HepG2 (cell line): ENCODE results near the gene ZNF177. TPM values are rescaled to one million over a fixed set of nuclear protein-coding genes. Genes with fewer than 3 reads are reported as not detected.

Source experiments
- ATRX ChIP-seq: sonication (generic); formaldehyde crosslinking; IDR thresholded peaks from 2 replicates; pipeline ENCODE4 v1.4.0; 2020; ENCODE audit warnings: missing genetic modification reagents, borderline replicate concordance
- CHD2 ChIP-seq: IDR thresholded peaks from 2 replicates; pipeline ENCODE4 v1.6.1; 2011; ENCODE audit warnings: low read depth, low read length, improper control_type of control experiment
- FOSL2 ChIP-seq: sonication (generic); formaldehyde crosslinking; IDR thresholded peaks from 2 replicates; pipeline ENCODE4 v1.4.0; 2020; ENCODE audit warnings: missing genetic modification reagents
- FOXK1 ChIP-seq: sonication (generic); formaldehyde crosslinking; IDR thresholded peaks from 2 replicates; pipeline ENCODE4 v1.4.0; 2020; ENCODE audit warnings: low read depth, missing genetic modification reagents, borderline replicate concordance
- KAT8 ChIP-seq: IDR thresholded peaks from 2 replicates; pipeline ENCODE4 v1.6.1; 2016; ENCODE audit warnings: missing genetic modification reagents, missing compliant biosample characterization
- PAX8 ChIP-seq: sonication (generic); formaldehyde crosslinking; IDR thresholded peaks from 2 replicates; pipeline ENCODE4 v1.8.0; 2022; ENCODE audit warnings: mild to moderate bottlenecking, missing genetic modification reagents, borderline replicate concordance
- PHF21A ChIP-seq: sonication (generic); formaldehyde crosslinking; IDR thresholded peaks from 2 replicates; pipeline ENCODE4 v1.5.0; 2020; ENCODE audit warnings: mild to moderate bottlenecking, missing genetic modification reagents
- RELA ChIP-seq: sonication (generic); formaldehyde crosslinking; IDR thresholded peaks from 2 replicates; pipeline ENCODE4 v1.4.0; 2020; ENCODE audit warnings: missing genetic modification reagents
- STAT5B ChIP-seq: sonication (generic); formaldehyde crosslinking; IDR thresholded peaks from 2 replicates; pipeline ENCODE4 v1.4.0; 2020; ENCODE audit warnings: missing genetic modification reagents
- YY1 ChIP-seq: IDR thresholded peaks from 2 replicates; pipeline ENCODE4 v1.6.1; 2011; ENCODE audit warnings: low read length, low read depth, moderate library complexity, mild to moderate bottlenecking; ENCODE audit not compliant: insufficient read depth, insufficient replicate concordance
- ZBTB38 ChIP-seq: sonication (generic); formaldehyde crosslinking; IDR thresholded peaks from 2 replicates; pipeline ENCODE4 v1.5.1; 2020; ENCODE audit warnings: mild to moderate bottlenecking, missing genetic modification reagents
- ZFP82 ChIP-seq: sonication (generic); formaldehyde crosslinking; IDR thresholded peaks from 2 replicates; pipeline ENCODE4 v1.5.1; 2020; ENCODE audit warnings: mild to moderate bottlenecking, missing genetic modification reagents, borderline replicate concordance
- ZNF101 ChIP-seq: sonication (generic); formaldehyde crosslinking; IDR thresholded peaks from 2 replicates; pipeline ENCODE4 v1.4.0; 2020; ENCODE audit warnings: mild to moderate bottlenecking, low read depth, missing genetic modification reagents, borderline replicate concordance
- ZNF350 ChIP-seq: sonication (generic); formaldehyde crosslinking; IDR thresholded peaks from 2 replicates; pipeline ENCODE4 v1.4.0; 2020; ENCODE audit warnings: mild to moderate bottlenecking, low read depth, missing genetic modification reagents, borderline replicate concordance
- ZNF549 ChIP-seq: sonication (generic); formaldehyde crosslinking; IDR thresholded peaks from 2 replicates; pipeline ENCODE4 v1.5.0; 2020; ENCODE audit warnings: missing genetic modification reagents
- ZNF563 ChIP-seq: sonication (generic); formaldehyde crosslinking; IDR thresholded peaks from 2 replicates; pipeline ENCODE4 v1.8.0; 2022; ENCODE audit warnings: mild to moderate bottlenecking, moderate library complexity, missing genetic modification reagents
- polyA plus RNA-seq, 8 experiments: library from polyadenylated mRNA; depleted of rRNA in 3 of 8; stranded (reverse) in 7 of 8; unstranded in 1 of 8; fragments of >200 nt; fragmentation: Illumina TruSeq in 4 of 8; extraction: Trizol in 4 of 8; gene quantifications; 2 replicates each; pipeline versions ENCODE4 v1.2.1 to v1.2.3, GENCODE V29; 2011 to 2016; ENCODE audit warnings: low read depth in 4 of 8, missing spikeins in 1 of 8, mixed read lengths in 1 of 8; ENCODE audit not compliant: insufficient read depth in 1 of 8
- total RNA-seq, 5 experiments: library from RNA; depleted of rRNA; stranded (reverse); fragments of >200 nt; fragmentation: Illumina TruSeq; extraction: Trizol; gene quantifications; 2 replicates each; pipeline ENCODE4 v1.2.3, GENCODE V29; 2016; ENCODE audit warnings: low read depth in 1 of 5
- TF ChIP-seq, protein P1 (sequence below): sonication (generic); IDR thresholded peaks from 2 replicates; pipeline ENCODE4 v1.6.1; 2016; ENCODE audit warnings: low read depth, borderline replicate concordance
- TF ChIP-seq, protein P2 (sequence below): sonication (generic); formaldehyde crosslinking; IDR thresholded peaks from 2 replicates; pipeline ENCODE4 v1.5.0; 2020; ENCODE audit warnings: missing genetic modification reagents
- TF ChIP-seq, protein P3 (sequence below): sonication (generic); formaldehyde crosslinking; IDR thresholded peaks from 2 replicates; pipeline ENCODE4 v1.4.0; 2020; ENCODE audit warnings: missing genetic modification reagents
- TF ChIP-seq, protein P4 (sequence below): sonication (generic); formaldehyde crosslinking; IDR thresholded peaks from 2 replicates; pipeline ENCODE4 v1.4.0; 2020; ENCODE audit warnings: mild to moderate bottlenecking, missing genetic modification reagents
- TF ChIP-seq, protein P5 (sequence below): sonication (generic); formaldehyde crosslinking; IDR thresholded peaks from 2 replicates; pipeline ENCODE4 v1.4.0; 2020; ENCODE audit warnings: missing genetic modification reagents, low read depth, mild to moderate bottlenecking, borderline replicate concordance
- TF ChIP-seq, protein P6 (sequence below): sonication (generic); formaldehyde crosslinking; IDR thresholded peaks from 2 replicates; pipeline ENCODE4 v1.4.0; 2020; ENCODE audit warnings: missing genetic modification reagents

Gene ZNF177
- total and polyA plus RNA-seq, 2 of the 13 experiments (the other 11 are each of a cell fraction or from before 2014, with no cell fraction given) = 0.62 to 0.71 TPM

DNA sequence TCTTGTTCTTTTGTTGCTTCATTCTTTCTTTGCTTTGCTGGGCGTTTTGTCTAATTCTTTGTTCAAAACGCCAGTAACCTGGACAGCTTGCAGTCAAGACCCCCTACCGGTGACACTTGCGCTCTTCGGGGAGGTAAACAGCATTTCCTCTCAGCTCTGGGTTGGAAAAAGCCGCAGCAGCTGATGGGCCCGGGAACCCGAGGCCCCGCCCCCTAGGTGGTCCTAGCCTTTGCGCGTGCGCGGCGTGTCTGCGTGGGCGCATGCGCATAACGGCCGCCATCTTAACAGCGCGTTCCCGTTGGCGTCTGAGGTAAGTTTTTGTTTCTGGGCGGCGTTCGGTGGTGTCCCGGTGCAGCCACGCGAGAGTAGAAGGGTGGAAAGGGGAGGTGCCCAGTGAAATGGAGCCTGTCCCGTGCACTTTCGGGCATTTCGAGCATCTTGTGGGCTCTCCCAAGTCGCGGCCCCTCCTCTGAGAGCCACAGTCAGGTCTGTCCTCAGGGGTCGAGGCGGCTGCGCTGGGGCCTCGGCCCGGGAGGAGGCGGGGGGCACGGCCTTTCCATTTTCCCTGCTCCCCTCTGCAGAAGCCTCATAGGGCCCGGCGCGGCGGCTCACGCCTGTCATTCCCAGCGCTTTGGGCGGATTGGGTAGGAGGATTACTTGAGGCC, 38.8 kb upstream of the ZNF177 start, which contains the start of gene ZNF559 (continued):
- TF ChIP-seq, protein P1, sequence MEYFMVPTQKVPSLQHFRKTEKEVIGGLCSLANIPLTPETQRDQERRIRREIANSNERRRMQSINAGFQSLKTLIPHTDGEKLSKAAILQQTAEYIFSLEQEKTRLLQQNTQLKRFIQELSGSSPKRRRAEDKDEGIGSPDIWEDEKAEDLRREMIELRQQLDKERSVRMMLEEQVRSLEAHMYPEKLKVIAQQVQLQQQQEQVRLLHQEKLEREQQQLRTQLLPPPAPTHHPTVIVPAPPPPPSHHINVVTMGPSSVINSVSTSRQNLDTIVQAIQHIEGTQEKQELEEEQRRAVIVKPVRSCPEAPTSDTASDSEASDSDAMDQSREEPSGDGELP = peak; percentile 77; the same call in 1 of the 2 replicates
- TF ChIP-seq KAT8 (CRISPR knock-in tag) (0 out of 2 replicates have a peak, but pooled peaks have one; percentile 47), ZNF549 (CRISPR knock-in tag) (no peak), YY1 (peak; percentile 86), ATRX (no peak), STAT5B (no peak), PAX8 (CRISPR knock-in tag) (no peak), FOXK1 (peak; percentile 12; the same call in 1 of the 2 replicates), ZNF563 (CRISPR knock-in tag) (0 out of 2 replicates have a peak, but pooled peaks have one; percentile 46), ZNF101 (CRISPR knock-in tag) (no peak), PHF21A (CRISPR knock-in tag) (peak; percentile 50; the same call in 1 of the 2 replicates), CHD2 (peak; percentile 92), ZFP82 (no peak), RELA (CRISPR knock-in tag) (no peak), FOSL2 (CRISPR knock-in tag) (no peak), ZBTB38 (CRISPR knock-in tag) (0 out of 2 replicates have a peak, but pooled peaks have one; percentile 26), ZNF350 (CRISPR knock-in tag) (peak; percentile 58; the same call in 1 of the 2 replicates)
- TF ChIP-seq, protein P2, sequence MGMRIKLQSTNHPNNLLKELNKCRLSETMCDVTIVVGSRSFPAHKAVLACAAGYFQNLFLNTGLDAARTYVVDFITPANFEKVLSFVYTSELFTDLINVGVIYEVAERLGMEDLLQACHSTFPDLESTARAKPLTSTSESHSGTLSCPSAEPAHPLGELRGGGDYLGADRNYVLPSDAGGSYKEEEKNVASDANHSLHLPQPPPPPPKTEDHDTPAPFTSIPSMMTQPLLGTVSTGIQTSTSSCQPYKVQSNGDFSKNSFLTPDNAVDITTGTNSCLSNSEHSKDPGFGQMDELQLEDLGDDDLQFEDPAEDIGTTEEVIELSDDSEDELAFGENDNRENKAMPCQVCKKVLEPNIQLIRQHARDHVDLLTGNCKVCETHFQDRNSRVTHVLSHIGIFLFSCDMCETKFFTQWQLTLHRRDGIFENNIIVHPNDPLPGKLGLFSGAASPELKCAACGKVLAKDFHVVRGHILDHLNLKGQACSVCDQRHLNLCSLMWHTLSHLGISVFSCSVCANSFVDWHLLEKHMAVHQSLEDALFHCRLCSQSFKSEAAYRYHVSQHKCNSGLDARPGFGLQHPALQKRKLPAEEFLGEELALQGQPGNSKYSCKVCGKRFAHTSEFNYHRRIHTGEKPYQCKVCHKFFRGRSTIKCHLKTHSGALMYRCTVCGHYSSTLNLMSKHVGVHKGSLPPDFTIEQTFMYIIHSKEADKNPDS = no peak
- TF ChIP-seq, protein P3, sequence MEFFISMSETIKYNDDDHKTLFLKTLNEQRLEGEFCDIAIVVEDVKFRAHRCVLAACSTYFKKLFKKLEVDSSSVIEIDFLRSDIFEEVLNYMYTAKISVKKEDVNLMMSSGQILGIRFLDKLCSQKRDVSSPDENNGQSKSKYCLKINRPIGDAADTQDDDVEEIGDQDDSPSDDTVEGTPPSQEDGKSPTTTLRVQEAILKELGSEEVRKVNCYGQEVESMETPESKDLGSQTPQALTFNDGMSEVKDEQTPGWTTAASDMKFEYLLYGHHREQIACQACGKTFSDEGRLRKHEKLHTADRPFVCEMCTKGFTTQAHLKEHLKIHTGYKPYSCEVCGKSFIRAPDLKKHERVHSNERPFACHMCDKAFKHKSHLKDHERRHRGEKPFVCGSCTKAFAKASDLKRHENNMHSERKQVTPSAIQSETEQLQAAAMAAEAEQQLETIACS (CRISPR knock-in tag) = peak; percentile 24; the same call in 1 of the 2 replicates
- TF ChIP-seq, protein P4, sequence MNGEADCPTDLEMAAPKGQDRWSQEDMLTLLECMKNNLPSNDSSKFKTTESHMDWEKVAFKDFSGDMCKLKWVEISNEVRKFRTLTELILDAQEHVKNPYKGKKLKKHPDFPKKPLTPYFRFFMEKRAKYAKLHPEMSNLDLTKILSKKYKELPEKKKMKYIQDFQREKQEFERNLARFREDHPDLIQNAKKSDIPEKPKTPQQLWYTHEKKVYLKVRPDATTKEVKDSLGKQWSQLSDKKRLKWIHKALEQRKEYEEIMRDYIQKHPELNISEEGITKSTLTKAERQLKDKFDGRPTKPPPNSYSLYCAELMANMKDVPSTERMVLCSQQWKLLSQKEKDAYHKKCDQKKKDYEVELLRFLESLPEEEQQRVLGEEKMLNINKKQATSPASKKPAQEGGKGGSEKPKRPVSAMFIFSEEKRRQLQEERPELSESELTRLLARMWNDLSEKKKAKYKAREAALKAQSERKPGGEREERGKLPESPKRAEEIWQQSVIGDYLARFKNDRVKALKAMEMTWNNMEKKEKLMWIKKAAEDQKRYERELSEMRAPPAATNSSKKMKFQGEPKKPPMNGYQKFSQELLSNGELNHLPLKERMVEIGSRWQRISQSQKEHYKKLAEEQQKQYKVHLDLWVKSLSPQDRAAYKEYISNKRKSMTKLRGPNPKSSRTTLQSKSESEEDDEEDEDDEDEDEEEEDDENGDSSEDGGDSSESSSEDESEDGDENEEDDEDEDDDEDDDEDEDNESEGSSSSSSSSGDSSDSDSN (CRISPR knock-in tag) = peak; percentile 28; the same call in 1 of the 2 replicates
- TF ChIP-seq, protein P5, sequence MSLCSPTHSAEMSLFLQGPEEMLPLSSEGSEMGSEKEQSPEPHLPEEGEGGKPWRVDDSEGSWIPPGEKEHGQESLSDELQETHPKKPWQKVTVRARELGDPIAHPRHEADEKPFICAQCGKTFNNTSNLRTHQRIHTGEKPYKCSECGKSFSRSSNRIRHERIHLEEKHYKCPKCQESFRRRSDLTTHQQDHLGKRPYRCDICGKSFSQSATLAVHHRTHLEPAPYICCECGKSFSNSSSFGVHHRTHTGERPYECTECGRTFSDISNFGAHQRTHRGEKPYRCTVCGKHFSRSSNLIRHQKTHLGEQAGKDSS (CRISPR knock-in tag) = no peak
- TF ChIP-seq, protein P6, sequence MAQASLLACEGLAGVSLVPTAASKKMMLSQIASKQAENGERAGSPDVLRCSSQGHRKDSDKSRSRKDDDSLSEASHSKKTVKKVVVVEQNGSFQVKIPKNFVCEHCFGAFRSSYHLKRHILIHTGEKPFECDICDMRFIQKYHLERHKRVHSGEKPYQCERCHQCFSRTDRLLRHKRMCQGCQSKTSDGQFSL (CRISPR knock-in tag) = peak; percentile 54; the same call in 1 of the 2 replicates
